Adrenal gland (tissue), 12 donors: ENCODE measurements around the gene RALGAPA2. TPM values are rescaled to one million over a fixed set of nuclear protein-coding genes. Genes with fewer than 3 reads are reported as not detected.

Source experiments
- DNase-seq, 7 donors: peaks; one replicate each; pipeline ENCODE4 v3.0.0-alpha.2; 2019 to 2020
- H3K27ac ChIP-seq, 5 donors: fragments of 200-600 bp; sonication (generic) in 4 of 5; 1 replicate in 3 of 5; 2 replicates in 2 of 5; pipeline versions ENCODE4 v1.5.1 to v1.8.0; 2016 to 2020; ENCODE audit warnings: mild to moderate bottlenecking in 1 of 5
- H3K27me3 ChIP-seq: fragments of 200-600 bp; 2 replicates; pipeline ENCODE4 v1.8.0; 2021
- H3K36me3 ChIP-seq, 2 donors: fragments of 200-600 bp; replicated peaks in 1 of 2; 1 replicate in 1 of 2; 2 replicates in 1 of 2; pipeline versions ENCODE4 v1.5.1 to v1.8.0; 2018 to 2022
- H3K4me1 ChIP-seq, 2 donors: fragments of 200-600 bp; replicated peaks in 1 of 2; 1 replicate in 1 of 2; 2 replicates in 1 of 2; pipeline versions ENCODE4 v1.5.1 to v1.8.0; 2018 to 2021
- H3K4me3 ChIP-seq, 4 donors: fragments of 200-600 bp; sonication (generic) in 3 of 4; one replicate each; pipeline ENCODE4 v1.5.1; 2016 to 2018
- H3K9me3 ChIP-seq, 3 donors: fragments of 200-600 bp; sonication (generic) in 1 of 3; replicated peaks in 1 of 3; 1 replicate in 2 of 3; 2 replicates in 1 of 3; pipeline versions ENCODE4 v1.5.1 to v1.8.0; 2016 to 2021
- POLR2A ChIP-seq, 2 donors: fragments of 450-650 bp; IDR thresholded peaks; one replicate each; pipeline ENCODE4 v1.6.1; 2017; ENCODE audit warnings: antibody characterized with exemption in 2 of 2, mild to moderate bottlenecking in 2 of 2, moderate library complexity in 1 of 2
- WGBS, 4 donors: extraction: QIAGEN DNeasy Blood & Tissue Kit in 2 of 4; methylation state at CpG; one replicate each; pipeline versions ENCODE4 v1.1.5 to v1.1.7; 2013 to 2017; 5-methylcytosine and 5-hydroxymethylcytosine counted together
- intact Hi-C, 2 donors: fragments of 100-400 bp; cut with DNase I; formaldehyde crosslinking; loops; one replicate each; pipeline versions ENCODE4 v1.14.1 to v1.15.0; 2022 to 2023
- polyA plus RNA-seq, 3 donors: library from polyadenylated mRNA; stranded (reverse); fragments of 200-250 nt in 2 of 3; fragments of 350-450 nt in 1 of 3; fragmentation: Illumina TruSeq in 1 of 3; extraction: RNeasy Lipid Tissue Mini Kit (QIAGEN cat#74804) in 1 of 3; gene quantifications; one replicate each; pipeline ENCODE4 v1.2.3, GENCODE V29; 2013 to 2014
- total RNA-seq, 9 donors: library from RNA; depleted of rRNA in 4 of 9; stranded (reverse); fragments of >200 nt in 4 of 9; fragments of 120-200 nt in 1 of 9; fragmentation: NEBNext Ultra II Directional in 1 of 9; extraction: Animal tissue kit (Norgen Biotek cat#: 25700) in 1 of 9; gene quantifications; one replicate each; pipeline versions ENCODE4 v1.1.0 to v1.2.4, GENCODE V29; 2013 to 2023
- TF ChIP-seq, protein P1 (sequence below), 6 experiments: fragments of 450-650 bp in 4 of 6; fragments of 200-600 bp in 2 of 6; sonication (generic) in 1 of 6; IDR thresholded peaks; 1 replicate in 5 of 6; 2 replicates in 1 of 6; pipeline versions ENCODE4 v1.5.1 to v1.8.0; 2016 to 2021; ENCODE audit warnings: antibody characterized with exemption in 6 of 6, mild to moderate bottlenecking in 2 of 6, moderate library complexity in 1 of 6
- donor health status: healthy with polysubstance abuse.
- donor health status: Bipolar disorder and iron deficiency.
- donor health status: DM: yes; HTN: yes; CAD: no.
- donor health status: DM: no; HTN: no; CAD: no.
- donor health status: DM: no; HTN: no; CAD: no.
- donor health status: DM: yes; HTN: yes; CAD: no.

RALGAPA2 gene
- total and polyA plus RNA-seq, 12 donors: 3.7 to 39.6 (median 20.7) TPM

DNA sequence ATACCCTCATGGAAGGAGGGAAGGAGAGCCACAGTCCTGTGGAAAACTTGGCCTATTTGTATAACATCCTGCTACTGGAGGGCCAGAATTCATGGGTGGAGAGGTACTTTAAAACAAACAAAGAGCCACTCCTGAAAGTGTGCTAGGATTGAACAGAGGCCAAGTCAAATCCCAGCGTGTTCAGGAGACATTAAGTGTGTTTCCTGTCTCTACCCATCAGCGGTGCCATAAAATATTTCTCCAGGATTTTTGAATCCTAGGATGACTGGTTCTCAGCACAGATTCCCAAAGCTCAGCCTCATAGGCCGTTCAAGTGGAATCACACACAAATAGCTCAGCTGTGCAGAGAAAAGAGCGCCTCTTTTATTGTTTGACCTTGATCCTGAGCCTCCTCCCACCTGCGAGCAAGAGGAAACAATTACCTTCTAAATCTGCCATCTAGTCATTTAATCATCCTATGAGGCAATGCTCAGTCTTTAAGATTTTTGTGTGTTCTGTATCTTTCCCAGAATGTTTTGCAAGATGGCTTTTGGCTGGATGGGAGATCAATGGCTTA lies 31.8 kb upstream of the RALGAPA2 start:
- no peak for DNase-seq
- TF ChIP-seq, protein P1, sequence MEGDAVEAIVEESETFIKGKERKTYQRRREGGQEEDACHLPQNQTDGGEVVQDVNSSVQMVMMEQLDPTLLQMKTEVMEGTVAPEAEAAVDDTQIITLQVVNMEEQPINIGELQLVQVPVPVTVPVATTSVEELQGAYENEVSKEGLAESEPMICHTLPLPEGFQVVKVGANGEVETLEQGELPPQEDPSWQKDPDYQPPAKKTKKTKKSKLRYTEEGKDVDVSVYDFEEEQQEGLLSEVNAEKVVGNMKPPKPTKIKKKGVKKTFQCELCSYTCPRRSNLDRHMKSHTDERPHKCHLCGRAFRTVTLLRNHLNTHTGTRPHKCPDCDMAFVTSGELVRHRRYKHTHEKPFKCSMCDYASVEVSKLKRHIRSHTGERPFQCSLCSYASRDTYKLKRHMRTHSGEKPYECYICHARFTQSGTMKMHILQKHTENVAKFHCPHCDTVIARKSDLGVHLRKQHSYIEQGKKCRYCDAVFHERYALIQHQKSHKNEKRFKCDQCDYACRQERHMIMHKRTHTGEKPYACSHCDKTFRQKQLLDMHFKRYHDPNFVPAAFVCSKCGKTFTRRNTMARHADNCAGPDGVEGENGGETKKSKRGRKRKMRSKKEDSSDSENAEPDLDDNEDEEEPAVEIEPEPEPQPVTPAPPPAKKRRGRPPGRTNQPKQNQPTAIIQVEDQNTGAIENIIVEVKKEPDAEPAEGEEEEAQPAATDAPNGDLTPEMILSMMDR (IDR thresholded peaks at IDR 0.05): no peak
- no peak for TF ChIP-seq POLR2A (IDR thresholded peaks at IDR 0.05)
- WGBS, 4 donors: 45 to 59% (median 52%) methylated on average over 5 of the region's 5 CpGs
- Histone ChIP-seq H3K9me3 (no peaks in the 10 kb centered on the region), H3K36me3 (no peaks in the 10 kb centered on the region), H3K4me3 (no peak overlapping the region), H3K27ac (peak overlapping the region in 2 of 5 donors; percentile 77 to 81), H3K4me1 (no peaks in the 10 kb centered on the region), H3K27me3 (no peaks in the 10 kb centered on the region)
- intact Hi-C loops: no loop called here

DNA sequence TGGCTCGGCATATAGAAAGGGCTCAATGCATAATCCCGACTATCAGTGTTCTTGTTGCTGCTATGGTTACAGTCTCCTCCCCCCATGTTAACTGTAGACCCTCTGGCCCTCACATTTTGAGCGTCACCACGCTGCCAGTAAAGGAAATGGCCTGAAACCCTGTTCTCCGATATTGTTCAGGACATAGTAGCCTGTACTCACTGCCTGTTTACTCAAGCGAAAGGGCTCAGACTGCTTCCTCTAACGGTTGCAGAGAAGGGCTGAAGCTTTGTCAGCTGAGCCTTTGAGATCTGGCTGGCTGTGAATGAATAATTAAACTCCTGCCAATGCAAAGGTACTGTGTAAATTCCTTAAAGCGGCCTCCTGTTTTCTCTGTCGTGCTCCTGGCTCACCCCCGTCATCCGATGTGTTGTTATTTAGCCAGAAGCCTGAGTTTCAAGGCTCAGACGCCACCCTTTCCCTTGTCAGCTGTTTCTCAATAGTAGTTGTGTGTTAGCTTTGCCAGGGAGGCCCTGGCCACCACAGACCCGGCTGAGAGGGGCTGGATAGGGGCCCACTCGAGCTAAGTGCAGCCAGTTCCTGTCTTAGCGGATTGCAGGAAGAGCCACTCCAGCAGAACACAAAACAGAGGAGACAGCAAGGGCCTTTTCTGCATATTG lies 31.2 kb upstream of the RALGAPA2 start:
- H3K9me3 ChIP-seq: no peaks in the 10 kb centered on the region
- TF ChIP-seq POLR2A (IDR thresholded peaks at IDR 0.05): no peak
- TF ChIP-seq, protein P1 (IDR thresholded peaks at IDR 0.05): no peak
- peak in 5 of 7 donors; percentile 21 to 62 (median 39) for DNase-seq
- H3K36me3 ChIP-seq: no peaks in the 10 kb centered on the region
- 37 to 49% (median 43%) methylated on average over 13 to 15 of the region's 15 CpGs for WGBS, 4 donors
- H3K27me3 ChIP-seq: no peaks in the 10 kb centered on the region
- H3K4me3 ChIP-seq: no peak overlapping the region
- intact Hi-C loops: no loop called here
- peak overlapping the region in 2 of 5 donors; percentile 77 to 81 for H3K27ac ChIP-seq
- H3K4me1 ChIP-seq: no peaks in the 10 kb centered on the region

DNA sequence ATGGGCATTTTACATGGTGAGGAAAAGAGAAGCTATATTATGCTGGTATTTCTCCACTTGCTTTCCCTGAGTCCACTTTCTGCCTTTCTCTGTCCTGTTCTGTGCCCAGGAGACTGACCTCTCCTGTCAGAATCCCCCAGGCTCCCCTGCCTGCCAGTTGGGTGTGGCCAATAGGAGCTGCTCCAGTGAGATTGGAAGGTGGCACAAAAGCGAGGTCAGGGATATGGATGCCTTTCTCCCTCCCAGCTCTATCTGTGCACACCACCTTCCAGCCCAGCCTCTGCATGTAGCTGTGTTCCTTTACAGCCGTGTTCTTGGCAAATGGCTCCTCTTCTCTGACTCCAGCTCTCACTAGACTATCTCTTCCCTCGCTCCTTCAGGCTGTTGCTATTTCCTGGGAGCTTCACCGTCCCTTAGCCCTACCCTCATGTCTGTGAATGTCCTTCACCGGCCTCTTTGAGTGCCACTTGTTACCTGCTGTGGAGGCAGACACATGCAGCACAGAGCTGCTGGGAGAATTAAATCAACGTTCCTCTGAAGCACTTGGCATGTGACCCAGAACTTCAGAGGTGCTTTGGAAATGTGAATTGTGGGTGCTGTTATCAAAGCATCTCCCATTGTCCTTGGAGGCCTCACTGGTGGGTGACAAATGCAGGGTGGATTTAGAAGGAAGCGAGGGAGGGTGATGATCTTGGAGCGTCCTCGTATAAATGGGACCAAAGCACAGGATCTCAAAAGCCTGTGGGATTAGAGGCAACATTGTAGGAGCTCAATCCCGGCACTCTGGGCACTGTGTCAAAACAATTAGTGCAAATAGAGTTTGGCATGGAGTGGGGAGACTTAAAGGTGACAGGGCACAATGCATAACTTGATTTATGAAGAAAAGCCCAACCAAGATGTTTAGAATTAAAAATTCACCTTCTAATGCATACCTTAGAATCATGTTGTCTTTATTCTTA lies 28.9 kb upstream of the RALGAPA2 start:
- WGBS, 4 donors: 70 to 84% (median 75%) methylated on average over 10 of the region's 10 CpGs
- Histone ChIP-seq H3K4me1 (no peaks in the 10 kb centered on the region), H3K27me3 (no peaks in the 10 kb centered on the region), H3K4me3 (no peak overlapping the region), H3K27ac (no peak overlapping the region), H3K36me3 (no peaks in the 10 kb centered on the region), H3K9me3 (no peaks in the 10 kb centered on the region)
- DNase-seq: no peak
- intact Hi-C loops: no loop called here
- TF ChIP-seq, protein P1 (IDR thresholded peaks at IDR 0.05): no peak
- no peak for TF ChIP-seq POLR2A (IDR thresholded peaks at IDR 0.05)

DNA sequence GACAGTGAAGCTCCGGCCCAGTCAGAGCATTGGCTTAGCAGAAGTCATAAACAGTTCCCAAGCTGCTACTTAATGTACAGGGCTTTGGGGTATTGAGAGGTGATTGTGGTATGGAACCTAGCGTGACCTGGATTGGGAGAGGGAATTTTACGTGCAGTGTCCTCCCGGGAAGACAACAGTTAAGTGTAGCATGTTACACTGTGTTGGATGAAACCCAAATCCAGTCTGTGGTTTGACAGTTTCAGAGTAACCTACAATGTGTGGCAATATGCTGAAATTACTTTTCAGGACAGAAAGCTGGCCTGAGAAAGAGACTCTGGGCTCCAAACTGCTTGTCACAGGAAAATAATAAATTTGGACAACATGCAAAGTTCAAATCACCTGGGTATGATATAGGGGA lies 28.1 kb upstream of the RALGAPA2 start:
- WGBS, 4 donors: 69 to 83% (median 79%) methylated on average over 4 of the region's 4 CpGs
- H3K4me1 ChIP-seq: no peaks in the 10 kb centered on the region

More for the DNA sequence above, 28.1 kb upstream of the RALGAPA2 start:
- no peaks in the 10 kb centered on the region for H3K36me3 ChIP-seq
- intact Hi-C loops: no loop called here
- H3K27me3 ChIP-seq: no peaks in the 10 kb centered on the region
- H3K9me3 ChIP-seq: no peaks in the 10 kb centered on the region
- DNase-seq: no peak
- H3K27ac ChIP-seq: no peak overlapping the region
- no peak overlapping the region for H3K4me3 ChIP-seq
- TF ChIP-seq, protein P1 (IDR thresholded peaks at IDR 0.05): no peak
- no peak for TF ChIP-seq POLR2A (IDR thresholded peaks at IDR 0.05)
